AG09319 (cell line): ENCODE measurements around the gene AHCYL1.

ENCODE experiments used
- DNase-seq: peaks from one replicate; pipeline ENCODE4 v3.0.0-alpha.2; 2010; ENCODE audit warnings: low read depth; ENCODE audit errors: extremely low read depth
- TF ChIP-seq, protein P1 (sequence below): IDR thresholded peaks from 2 replicates; pipeline ENCODE4 v1.5.1; 2011; ENCODE audit warnings: low read depth, mild to moderate bottlenecking, inconsistent platforms, low read length, moderate library complexity

AHCYL1 gene

DNA sequence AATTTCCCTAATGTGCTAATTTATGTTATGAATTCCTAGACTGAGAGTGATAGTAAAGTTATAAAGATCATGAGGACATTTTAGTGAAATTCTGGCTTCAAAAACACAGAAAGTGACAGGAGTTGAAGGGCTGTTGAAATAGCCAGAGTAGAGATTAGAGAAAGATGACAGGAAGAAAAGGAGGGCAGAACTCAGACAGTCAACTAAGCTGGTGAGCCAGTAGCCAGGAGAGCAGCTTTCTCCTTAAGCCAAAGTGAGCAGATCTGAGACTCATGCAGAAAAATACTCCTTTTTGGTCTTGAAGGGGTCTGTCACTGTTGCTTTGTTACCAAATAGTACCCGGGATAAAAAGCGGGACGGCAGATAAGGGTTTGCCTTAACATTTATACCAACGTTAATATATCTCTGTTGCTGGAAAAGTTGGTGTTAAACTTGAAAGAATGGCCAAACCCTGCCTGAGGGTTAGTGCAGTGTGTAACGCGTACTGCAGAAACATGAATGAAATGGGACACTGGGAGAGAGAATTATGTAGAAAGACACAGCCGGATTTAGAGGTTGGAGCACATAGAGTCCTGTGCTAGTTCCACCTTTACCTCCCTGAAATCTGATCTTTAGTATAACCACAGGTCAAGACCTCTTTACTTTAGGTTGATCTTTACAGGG lies 12.8 kb downstream of the AHCYL1 start:
- TF ChIP-seq, protein P1, sequence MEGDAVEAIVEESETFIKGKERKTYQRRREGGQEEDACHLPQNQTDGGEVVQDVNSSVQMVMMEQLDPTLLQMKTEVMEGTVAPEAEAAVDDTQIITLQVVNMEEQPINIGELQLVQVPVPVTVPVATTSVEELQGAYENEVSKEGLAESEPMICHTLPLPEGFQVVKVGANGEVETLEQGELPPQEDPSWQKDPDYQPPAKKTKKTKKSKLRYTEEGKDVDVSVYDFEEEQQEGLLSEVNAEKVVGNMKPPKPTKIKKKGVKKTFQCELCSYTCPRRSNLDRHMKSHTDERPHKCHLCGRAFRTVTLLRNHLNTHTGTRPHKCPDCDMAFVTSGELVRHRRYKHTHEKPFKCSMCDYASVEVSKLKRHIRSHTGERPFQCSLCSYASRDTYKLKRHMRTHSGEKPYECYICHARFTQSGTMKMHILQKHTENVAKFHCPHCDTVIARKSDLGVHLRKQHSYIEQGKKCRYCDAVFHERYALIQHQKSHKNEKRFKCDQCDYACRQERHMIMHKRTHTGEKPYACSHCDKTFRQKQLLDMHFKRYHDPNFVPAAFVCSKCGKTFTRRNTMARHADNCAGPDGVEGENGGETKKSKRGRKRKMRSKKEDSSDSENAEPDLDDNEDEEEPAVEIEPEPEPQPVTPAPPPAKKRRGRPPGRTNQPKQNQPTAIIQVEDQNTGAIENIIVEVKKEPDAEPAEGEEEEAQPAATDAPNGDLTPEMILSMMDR: no peak
- no peak for DNase-seq

DNA sequence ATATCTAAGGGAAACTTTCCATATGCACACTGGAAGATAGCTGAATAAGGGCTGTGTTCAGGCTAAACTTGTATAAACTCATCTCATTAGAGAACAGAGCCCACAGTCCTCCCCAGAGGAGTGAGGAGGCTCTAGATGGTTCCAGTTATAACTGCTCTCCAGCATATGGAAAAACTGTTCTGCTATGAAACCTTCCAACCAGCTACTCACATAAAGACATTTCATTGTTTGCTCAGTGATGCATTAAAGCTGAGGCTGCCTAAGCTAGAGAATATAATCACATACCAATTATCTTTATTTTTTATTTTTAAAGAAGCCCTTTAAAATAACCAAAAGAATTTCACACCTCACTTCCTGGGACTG lies 13.3 kb downstream of the AHCYL1 start:
- DNase-seq: no peak
- TF ChIP-seq, protein P1: no peak

DNA sequence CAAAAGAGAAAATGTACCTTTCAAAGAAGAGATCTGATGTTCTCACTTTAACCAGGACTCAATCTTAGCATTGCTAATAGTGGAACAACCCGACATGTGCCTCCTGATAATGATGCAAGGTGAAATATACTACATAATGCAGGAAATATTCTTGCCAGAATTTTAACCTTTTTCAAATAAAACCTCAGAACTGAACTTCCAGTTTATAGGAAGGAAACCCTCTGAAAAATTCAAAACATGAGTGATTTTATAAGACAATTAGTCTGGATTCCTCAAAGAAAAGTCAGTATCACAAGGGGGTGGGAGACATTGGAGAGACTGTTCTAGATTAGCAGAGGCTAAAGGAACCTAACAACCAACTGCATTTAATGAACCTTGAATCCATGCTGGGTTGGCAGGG lies 18.1 kb downstream of the AHCYL1 start:
- TF ChIP-seq, protein P1: no peak
- DNase-seq: no peak

DNA sequence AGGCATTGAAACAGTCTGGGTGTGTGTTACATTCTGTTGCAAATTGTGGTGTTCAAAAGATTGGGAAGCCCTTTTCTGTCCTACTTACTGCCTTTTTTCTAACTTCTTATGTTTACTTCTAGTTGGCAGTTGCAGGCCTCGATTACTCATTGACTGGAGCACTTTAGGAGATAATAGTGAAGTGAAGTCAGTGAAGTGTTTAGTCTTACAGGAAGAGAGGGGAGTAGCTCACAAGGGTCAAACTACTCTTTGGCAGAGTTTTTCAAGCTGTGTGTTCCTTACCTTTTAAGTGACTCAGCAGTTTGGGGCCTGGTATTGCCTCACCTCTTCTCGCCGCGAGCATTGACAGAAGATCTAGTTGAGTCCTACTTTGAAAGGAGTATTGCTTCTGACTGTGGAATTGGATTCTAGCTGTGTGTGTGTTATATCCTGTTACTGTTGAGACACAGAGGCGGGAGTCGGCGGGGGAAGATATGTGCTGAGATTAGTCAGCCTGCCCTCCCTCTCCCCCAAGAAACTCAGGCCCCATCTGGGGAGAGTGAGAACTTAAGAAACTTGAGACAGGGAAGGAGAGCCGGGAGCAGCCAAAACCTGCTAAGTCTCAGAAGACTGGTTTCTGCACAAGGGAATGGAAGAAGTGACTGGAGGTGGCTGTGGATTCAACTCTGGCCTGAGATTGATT lies 19.3 kb downstream of the AHCYL1 start:
- DNase-seq: peak; percentile 96

DNA sequence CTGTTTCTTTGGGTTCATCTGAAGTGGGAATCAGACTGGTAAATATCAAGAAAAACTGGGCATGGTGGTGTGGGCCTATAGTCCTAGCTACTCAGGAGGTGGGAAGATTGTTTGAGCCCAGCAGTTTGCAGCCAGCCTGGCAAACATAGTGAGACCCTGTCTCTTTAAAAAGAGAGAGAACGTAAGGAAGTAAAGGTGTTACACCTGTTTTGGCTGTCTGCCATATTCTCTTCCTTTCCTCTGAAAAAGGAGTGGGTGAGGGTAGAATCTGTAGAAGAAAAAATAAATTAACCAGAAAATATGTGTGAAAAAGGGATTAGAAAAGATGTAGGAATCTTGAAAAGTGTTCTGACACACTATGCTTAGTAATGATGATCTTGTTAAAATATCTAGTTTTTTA lies 20.0 kb downstream of the AHCYL1 start:
- TF ChIP-seq, protein P1: no peak
- DNase-seq: no peak

More for the DNA sequence above, 19.3 kb downstream of the AHCYL1 start:
- TF ChIP-seq, protein P1: no peak

DNA sequence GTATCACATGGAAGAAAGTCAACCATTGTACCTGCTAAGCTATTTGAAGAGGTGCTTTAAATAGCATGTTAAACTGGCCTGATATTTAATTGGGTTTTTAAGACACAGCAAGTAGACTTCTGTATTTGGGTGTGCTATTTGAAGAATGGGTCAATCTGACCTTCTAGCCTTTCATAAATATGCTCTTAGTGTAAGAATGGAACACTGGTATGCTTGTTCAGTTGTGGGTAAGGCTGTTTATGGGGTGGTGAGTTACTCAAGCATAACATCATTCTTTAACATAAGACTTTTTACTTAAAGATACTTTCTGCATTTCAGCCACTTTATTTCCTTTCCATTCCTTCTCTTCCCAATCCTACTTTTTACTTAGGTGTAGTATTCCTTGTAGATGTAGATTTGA lies 21.4 kb downstream of the AHCYL1 start:
- TF ChIP-seq, protein P1: no peak
- no peak for DNase-seq

DNA sequence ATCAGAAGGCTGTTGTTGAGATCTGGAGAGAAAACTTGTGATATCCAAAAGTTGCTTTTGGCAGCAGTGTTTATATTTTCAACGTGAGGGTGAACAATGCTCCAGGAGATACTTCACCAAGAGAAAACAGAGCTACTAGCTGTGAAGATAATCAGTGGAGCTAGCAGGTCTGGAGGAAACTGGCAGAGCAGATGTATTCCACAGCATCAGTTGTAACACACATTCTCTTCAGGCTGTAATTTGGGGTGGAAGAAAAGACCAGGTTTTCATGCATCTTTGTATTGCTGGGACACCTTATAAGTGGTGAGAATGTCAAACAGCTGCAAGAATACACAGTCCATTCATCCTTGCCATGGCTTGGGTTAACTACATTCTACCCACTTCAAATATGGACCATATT lies 22.0 kb downstream of the AHCYL1 start:
- TF ChIP-seq, protein P1: no peak
- no peak for DNase-seq
